GM21360 (cell line): ENCODE data around the gene WWOX.

ENCODE experiments used
- ATAC-seq: cut with Tn5 transposase; IDR thresholded peaks from one replicate; pipeline ENCODE4 v1.9.1; 2021; ENCODE audit warnings: mild to moderate bottlenecking, moderate library complexity; ENCODE audit not compliant: unreplicated experiment

The WWOX gene

GRCh38 chr16:78485917-78486257 is 386.4 kb downstream of the WWOX start:
- ATAC-seq = no peak

GRCh38 chr16:78487471-78487870 is 388.0 kb downstream of the WWOX start:
- ATAC-seq = no peak

- ATAC-seq = no peak
These were observed 389.6 kb downstream of the WWOX start for GRCh38 chr16:78489072-78489471.

GRCh38 chr16:78489631-78490030 is 390.2 kb downstream of the WWOX start:
- ATAC-seq = no peak

- ATAC-seq = no peak
These were observed 391.0 kb downstream of the WWOX start for GRCh38 chr16:78490431-78490830.

GRCh38 chr16:78490847-78491246 is 391.4 kb downstream of the WWOX start:
- ATAC-seq = no peak

- no peak for ATAC-seq
These were observed 394.1 kb downstream of the WWOX start for GRCh38 chr16:78493573-78493972.

- no peak for ATAC-seq
These were observed 394.7 kb downstream of the WWOX start for GRCh38 chr16:78494105-78494504.

GRCh38 chr16:78494674-78495073 is 395.2 kb downstream of the WWOX start:
- ATAC-seq = no peak

GRCh38 chr16:78496189-78496588 is 396.7 kb downstream of the WWOX start:
- ATAC-seq = no peak

GRCh38 chr16:78499399-78499798 is 399.9 kb downstream of the WWOX start:
- ATAC-seq = no peak

GRCh38 chr16:78500659-78501270 is 401.3 kb downstream of the WWOX start:
- no peak for ATAC-seq

GRCh38 chr16:78501744-78502143 is 402.3 kb downstream of the WWOX start:
- no peak for ATAC-seq

- ATAC-seq = no peak
These were observed 403.4 kb downstream of the WWOX start for GRCh38 chr16:78502812-78503350.

- no peak for ATAC-seq
These were observed 404.1 kb downstream of the WWOX start for GRCh38 chr16:78503602-78504001.

- ATAC-seq = no peak
These were observed 405.0 kb downstream of the WWOX start for GRCh38 chr16:78504401-78504851.

GRCh38 chr16:78505036-78505435 is 405.6 kb downstream of the WWOX start:
- no peak for ATAC-seq

- ATAC-seq = no peak
These were observed 406.3 kb downstream of the WWOX start for GRCh38 chr16:78505544-78506366.

- no peak for ATAC-seq
These were observed 407.1 kb downstream of the WWOX start for GRCh38 chr16:78506367-78507193.

- no peak for ATAC-seq
These were observed 408.1 kb downstream of the WWOX start for GRCh38 chr16:78507576-78507975.

GRCh38 chr16:78509965-78510364 is 410.5 kb downstream of the WWOX start:
- peak; percentile 95 for ATAC-seq
